Measurements from ENCODE around the gene RAD51C.

GRCh38 chr17:58686980-58687379 lies 5.4 kb upstream of the RAD51C start:
- TF ChIP-seq CTCF (optimal IDR thresholded peaks at IDR 0.05 in 1 of 3, IDR thresholded peaks at IDR 0.05 in 1 of 3, conservative IDR thresholded peaks at IDR 0.05 in 1 of 3; ENCODE audit: extremely low read depth in 1 of 3, insufficient read depth in 2 of 3, low read length in 3 of 3) (no peak), EZH2 (IDR thresholded peaks at IDR 0.05; ENCODE audit: low read length) (no peak)
